HL-60/S4 treated with retinoic acid at 250 ng/mL for 4 days and 3 days (cell line): ENCODE data around the gene NUP107.

Experiments used
- in situ Hi-C: fragments of 300-500 bp; cut with MboI; formaldehyde crosslinking; loops from 2 replicates; pipeline ENCODE4 v1.7.0; 2022; ENCODE audit warnings: low sequenced_read_pairs

Gene NUP107

GRCh38 chr12:68771223-68771925, 84.6 kb downstream of the NUP107 start:
- in situ Hi-C loops = no loop called here

- in situ Hi-C loops = no loop called here
These were observed 85.9 kb downstream of the NUP107 start for GRCh38 chr12:68772714-68773113.

GRCh38 chr12:68773582-68773981, 86.8 kb downstream of the NUP107 start:
- in situ Hi-C loops = no loop called here

GRCh38 chr12:68775121-68775630, 88.4 kb downstream of the NUP107 start:
- in situ Hi-C loops = no loop called here

- in situ Hi-C loops = no loop called here
These were observed 90.3 kb downstream of the NUP107 start for GRCh38 chr12:68776976-68777610.

- in situ Hi-C loops = no loop called here
These were observed 92.5 kb downstream of the NUP107 start for GRCh38 chr12:68779280-68779679.

- in situ Hi-C loops = no loop called here
These were observed 94.0 kb downstream of the NUP107 start for GRCh38 chr12:68780731-68781130.

GRCh38 chr12:68781728-68782127, 95.0 kb downstream of the NUP107 start:
- in situ Hi-C loops = no loop called here

- in situ Hi-C loops = no loop called here
These were observed 97.2 kb downstream of the NUP107 start for GRCh38 chr12:68784015-68784414.

GRCh38 chr12:68785358-68785757, 98.6 kb downstream of the NUP107 start:
- in situ Hi-C loops = no loop called here

- in situ Hi-C loops = no loop called here
These were observed 99.0 kb downstream of the NUP107 start for GRCh38 chr12:68785823-68786222.

GRCh38 chr12:68786929-68787328, 100.2 kb downstream of the NUP107 start:
- in situ Hi-C loops = no loop called here

GRCh38 chr12:68788554-68789143, 101.9 kb downstream of the NUP107 start:
- in situ Hi-C loops = no loop called here

- in situ Hi-C loops = no loop called here
These were observed 102.5 kb downstream of the NUP107 start for GRCh38 chr12:68789144-68789878.

GRCh38 chr12:68790081-68790951, 103.5 kb downstream of the NUP107 start:
- in situ Hi-C loops = no loop called here

GRCh38 chr12:68790952-68791234, 104.1 kb downstream of the NUP107 start:
- in situ Hi-C loops = no loop called here

- in situ Hi-C loops = no loop called here
These were observed 105.2 kb downstream of the NUP107 start for GRCh38 chr12:68791897-68792481.

- in situ Hi-C loops = no loop called here
These were observed 106.2 kb downstream of the NUP107 start for GRCh38 chr12:68792952-68793351.

GRCh38 chr12:68793436-68793835, 106.7 kb downstream of the NUP107 start:
- in situ Hi-C loops = no loop called here

GRCh38 chr12:68793975-68794652, 107.3 kb downstream of the NUP107 start:
- in situ Hi-C loops = no loop called here
